COLO668 (cell line): ENCODE data around the gene STAU1.
"Not testable (repeated sequence)": the region's sequence is repeated elsewhere in the genome, so short reads cannot be mapped to it uniquely, and the experiment has no call there.

Experiments
- DNase-seq: peaks from one replicate; lab custom pipeline; 2025; ENCODE audit not compliant: unreplicated experiment; lab: John Stamatoyannopoulos, UW

The STAU1 gene

DNA sequence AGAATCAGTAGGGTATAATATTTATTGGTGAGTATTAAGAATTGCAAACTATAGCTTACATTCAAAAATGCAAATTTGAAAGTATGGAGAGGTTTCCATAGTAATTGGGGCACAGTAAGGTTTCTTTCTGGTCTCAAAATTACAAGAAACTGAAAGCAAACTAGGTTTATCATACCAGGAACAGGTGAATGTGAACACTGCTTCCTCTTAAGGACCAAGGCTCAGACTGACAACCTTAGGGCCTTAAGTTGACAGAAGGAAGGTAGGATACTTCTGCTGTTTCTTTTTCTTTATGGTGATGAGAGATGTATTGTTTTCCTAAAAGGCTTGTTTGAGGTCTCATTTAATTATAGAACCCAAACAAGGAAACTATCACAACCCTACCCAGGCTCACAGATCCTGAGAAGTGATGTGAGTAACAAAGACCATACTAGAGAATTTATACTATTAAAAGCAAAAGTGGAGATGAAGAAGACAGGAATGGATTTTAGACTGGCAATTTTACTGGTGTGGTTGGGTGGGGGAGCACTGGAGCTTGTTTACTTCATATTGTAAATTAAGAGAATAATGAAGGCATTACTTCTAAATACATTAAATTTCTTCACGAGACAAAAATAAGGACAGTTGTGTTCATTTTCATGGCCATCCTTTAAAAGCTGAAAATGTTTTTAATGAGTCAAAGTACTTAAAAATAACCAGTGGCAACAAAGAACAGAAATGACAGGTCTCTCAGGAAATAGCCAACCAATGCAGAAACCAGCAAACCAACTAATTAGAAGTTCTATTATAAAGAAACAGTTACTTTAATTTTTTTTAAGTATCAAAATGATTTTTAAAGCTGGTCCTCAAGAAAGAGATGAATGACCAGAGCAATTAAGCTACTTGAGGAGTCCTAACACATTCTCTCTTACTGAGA is 21.3 kb downstream of the STAU1 start:
- no peak for DNase-seq

DNA sequence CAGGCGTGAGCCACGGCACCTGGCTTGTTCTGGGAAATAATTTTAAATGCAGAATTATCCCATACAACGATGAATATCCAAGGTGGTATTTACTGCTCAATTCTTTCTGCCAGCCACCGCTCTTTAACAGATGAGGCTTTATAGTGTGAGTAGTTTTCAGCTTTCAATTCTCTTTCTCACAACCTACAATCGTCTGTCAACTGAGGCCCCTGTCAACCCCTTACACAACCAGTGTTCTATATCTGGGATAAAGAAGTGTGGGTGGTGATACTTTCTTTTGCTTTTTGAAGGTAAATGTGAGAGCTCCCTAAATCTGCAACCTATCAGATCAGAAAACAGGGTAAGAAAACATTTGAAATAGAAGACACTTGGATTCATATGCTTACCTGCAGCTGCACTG is 22.5 kb downstream of the STAU1 start:
- no peak for DNase-seq

DNA sequence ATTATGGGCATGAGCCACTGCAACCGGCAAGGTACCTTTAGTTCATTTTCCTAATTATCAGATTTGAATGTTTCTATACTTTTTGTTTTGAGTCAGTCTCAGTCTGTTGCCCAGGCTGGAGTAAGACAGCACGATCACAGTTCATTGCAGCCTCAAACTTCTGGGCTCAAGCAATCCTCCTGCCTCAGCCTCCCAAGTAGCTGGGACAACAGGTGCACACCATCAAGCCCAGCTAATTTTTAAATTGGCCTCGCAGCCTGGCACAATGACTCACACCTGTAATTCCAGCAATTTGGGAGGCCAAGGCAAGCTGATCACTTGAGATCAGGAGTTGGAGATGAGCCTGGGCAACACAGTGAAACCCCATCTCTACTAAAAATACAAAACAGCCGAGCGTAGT is 24.4 kb downstream of the STAU1 start:
- DNase-seq: no peak

DNA sequence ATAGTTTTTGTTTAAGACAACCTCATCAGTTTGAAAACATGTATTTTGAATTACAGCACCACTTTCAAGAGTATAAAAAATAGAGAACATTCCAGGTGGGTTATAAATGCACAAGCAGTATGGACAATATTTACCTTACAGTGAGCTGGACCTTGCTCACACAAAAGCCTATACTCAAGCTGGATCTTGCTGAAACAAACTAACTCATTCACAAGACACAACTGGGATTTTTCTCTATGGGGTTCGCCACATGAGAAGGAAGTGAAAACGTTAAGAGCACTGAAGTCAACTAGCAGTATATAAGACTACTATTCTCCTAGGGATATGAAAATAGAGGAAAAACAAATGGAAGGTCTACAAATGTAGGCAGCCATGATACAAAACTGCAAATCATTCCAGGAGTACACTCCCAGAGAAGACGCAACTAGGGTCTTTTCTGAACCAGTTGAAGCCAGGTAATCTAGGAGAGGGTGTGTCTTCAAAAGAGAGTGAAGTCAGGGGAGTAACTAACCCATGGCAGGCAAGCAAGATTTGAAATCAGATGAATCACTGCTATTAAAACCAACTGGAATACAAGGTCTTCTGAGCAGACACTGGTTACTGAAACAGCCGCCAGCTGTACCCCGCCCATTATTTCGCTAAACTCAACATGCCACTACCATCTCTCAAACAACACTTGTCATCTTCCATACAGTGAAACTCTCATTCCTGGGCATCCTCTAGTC is 26.5 kb downstream of the STAU1 start:
- no peak for DNase-seq

DNA sequence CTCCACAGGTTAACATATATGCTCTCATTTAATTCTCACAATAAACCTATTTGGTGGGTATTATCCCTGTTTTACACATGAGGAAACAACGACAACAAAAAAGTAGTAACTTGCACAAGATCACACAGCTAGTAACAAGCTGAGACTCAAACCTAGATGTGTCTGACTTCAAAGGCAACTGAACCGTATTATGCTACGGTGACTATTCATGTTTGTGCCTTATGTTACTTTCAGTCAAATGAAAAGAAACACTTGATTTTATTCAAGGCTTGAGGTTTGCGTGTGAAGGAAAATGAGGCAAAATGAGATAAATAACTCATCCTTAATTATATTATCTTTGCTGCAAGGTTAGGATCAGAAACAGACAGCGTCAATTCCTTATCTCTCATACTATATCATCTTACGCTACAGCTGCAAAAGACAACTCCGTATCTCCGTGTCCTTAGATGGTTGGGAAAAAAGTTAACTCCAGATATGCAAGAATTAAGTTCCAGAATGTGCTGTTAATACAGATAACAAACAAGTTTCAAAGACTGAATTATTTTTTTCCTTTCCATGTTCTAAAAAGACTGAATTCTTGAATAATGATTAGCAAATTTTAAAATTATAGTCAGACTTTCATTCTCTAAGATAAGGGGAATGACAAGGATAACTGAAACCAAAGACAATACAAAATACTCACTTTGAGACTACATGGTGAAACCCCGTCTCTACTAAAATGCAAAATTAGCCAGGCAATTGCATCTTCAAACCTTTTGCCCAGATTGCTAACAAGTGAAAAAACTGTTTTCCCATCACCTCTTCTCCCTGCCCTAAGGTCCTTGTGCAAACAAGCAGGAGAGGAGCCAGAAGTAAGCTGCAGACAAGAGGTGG is 27.8 kb downstream of the STAU1 start:
- no peak for DNase-seq

DNA sequence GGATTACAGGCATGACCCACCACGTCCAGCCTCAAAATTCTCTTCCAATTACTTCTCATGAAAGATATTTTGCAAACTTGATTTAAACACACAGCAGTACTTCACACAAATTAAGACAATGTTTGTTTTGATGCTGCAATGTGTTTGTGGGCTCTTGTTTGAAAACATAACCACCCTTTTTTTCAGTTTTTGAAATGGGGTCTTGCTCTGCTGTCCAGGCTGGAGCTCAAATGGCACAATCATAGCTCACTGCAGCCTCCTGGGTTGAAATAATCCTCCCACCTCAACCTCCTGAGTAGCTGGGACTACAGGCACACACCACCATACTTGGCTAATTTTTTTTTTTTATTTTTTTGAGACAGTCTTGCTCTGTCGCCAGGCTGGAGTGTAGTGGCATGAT is 31.0 kb downstream of the STAU1 start:
- no peak for DNase-seq

DNA sequence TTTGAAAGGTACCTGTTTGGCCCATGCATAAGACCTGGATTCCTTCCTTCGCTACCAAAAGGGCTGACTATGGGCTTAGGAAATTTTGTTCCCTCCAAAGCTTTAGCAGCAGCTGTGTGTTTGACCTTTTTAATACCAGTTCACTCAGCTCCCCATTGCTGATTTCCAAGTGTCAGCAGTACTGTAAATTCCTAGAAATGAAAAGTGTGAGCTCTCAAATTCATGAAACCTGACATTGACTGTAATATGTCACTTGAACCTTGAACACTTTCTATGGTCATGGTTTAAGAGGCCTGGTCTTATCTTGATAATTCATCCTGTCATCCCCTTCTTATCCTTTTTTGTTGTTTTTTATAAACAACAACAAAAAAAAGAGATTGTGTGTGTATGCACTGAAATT is 31.7 kb downstream of the STAU1 start:
- no peak for DNase-seq

DNA sequence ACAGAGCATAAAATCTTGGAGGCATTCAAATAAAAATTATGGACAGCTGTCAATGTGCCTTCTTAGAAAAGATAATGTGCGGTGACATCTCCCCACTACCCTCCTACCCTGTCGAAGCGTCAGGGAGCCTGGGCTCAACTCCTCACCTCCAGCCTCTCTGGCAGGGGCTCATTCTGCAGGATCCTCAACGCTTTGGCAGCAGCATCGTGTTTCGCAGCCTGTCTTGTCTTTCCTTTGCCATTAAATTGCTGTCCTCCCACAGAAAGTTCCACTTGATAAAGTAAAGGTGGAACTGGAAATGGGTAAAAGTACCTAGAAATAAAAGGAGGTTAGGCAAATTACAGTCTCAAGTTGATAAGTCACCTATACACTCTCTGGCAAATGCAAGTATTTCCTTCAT is 36.7 kb downstream of the STAU1 start:
- DNase-seq: no peak

DNA sequence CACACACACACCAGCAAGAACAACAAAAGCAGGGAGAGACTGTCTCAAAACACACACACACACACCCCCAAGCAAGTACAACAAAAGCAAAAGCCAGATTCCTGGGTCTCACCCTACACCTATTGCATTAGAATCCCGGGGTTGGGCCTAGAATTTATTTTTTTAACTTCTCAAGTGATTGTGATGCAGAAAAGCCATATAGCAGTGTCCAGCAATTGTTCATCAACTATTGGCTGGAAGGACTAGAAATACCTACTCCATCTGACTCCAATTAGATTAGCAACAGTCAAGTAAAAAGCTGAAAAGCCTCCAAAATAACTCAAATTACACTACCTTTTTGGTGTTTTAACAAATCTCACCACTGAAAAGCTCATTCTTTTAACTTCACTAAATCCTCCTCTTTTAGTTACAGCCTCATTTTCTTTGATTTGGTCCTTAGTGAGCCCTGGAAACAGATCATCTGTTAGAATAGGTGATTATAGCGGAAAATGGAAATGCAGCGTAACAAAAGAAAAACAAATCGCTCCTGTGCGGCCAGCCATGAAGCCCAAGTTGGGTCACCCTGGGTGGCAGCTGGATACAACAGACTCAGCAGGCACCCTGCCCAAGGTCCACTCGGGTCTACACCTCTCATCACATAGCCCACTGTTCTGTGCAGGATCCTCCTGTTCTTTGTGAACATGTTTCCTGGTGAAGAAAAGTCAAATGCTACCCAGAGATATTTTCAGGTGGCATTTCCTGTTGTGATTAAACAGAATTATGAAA is 38.7 kb downstream of the STAU1 start:
- DNase-seq: no peak

DNA sequence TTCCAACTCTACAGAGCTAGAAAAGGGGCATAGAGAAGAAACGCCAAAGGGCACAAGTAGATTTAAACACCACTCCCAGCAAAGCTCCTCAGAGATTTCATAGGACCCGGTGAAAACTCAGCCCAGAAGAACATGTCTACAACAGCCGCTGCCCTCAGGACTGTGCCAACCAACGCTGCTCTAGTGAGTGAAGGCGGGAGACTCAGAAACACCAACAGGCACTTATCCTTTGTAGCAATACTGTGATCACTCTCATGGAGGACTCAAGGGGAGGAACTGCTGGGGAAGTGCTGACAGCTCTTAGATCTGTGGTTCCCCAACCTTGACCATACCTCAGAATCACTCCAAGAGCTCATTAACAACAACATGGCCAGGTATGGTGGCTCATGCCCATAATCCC is 39.5 kb downstream of the STAU1 start:
- no peak for DNase-seq

DNA sequence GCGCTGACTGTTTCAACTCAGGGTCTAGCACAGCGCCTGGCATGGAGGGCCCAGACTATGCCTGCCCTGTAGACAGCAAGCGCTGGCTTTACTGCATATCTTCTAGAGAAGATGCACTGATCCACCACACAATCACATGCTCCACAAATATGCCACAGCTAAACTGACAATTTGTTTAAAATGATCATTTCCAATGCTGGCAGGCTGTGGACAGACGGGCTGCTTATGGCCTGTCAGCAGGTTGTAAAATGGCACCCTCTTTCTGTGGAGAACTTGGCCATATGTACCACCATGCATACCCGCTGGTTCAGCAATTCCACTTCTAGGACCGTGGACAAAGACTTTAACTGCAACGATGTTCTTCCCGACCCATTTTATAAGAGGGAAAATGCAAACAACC is 40.8 kb downstream of the STAU1 start:
- no peak for DNase-seq

DNA sequence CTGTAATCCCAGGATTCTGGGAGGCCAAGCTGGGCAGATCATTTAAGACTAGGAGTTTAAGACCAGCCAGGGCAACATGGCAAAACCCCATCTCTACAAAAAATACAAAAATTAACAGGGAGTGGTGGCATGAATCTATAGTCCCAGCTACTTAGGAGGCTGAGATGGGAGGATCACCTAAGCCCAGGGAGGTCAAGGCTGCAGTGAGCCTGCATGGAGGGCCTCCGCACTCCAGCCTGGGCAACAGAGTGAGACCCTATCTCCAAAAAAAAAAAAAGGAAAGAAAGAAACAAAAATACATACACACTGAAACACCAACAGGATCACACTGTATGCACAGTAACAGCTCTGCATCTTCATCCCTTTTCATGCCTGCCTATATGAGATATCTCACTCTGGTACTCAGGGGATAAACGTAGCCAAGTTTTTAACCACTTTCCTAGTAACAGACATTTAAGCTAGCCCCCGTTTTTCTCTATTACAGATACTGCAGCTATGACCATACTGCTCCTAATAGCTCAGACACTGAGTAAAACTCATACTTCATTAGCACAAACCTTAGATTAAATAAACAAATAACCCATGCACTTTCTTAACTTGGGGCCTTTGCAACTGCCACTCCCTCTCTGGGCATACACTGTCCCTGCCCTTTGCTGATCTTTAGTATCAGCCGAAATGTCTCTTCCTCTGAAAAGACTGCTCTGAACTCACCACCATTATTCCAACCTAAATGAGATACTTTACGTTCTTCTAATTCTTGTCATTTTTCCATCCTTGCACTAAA is 41.5 kb downstream of the STAU1 start:
- no peak for DNase-seq

DNA sequence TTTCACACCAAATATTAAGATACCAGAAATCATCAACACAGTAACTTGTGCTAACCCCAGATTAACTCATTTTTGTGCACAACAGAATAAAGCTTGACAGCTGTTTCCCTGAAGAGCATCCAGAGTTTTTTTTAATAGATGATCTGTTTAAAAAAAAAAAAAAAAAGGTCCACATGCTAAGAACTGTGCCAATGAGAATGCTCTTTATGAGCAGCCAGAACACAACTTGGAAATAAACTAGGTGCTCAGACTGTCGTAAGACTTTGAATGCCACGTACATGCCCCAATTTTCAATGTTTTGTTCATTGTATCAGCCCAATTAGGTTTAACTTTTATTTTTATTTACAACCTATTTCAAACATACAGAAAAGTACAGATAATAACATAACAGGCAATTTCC is 47.3 kb downstream of the STAU1 start:
- DNase-seq: no peak

DNA sequence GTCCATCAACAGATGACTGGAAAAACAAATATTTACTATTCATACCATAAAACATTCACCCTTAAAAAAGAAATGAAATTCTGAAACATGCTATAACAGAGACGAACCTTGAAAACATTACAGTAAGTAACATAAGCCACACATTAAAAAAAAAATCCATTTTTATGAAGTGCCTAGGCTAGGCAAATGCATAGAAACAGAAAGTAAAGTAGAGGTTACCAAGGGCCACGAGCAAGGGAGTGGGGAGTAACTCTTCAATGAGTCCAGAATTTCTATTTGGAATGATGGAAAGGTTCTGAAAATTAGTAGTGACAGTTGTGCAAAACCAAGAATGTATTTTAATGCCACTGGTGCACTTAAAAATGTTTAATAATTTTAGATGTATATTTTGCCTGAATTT is 47.7 kb downstream of the STAU1 start:
- DNase-seq: no peak

DNA sequence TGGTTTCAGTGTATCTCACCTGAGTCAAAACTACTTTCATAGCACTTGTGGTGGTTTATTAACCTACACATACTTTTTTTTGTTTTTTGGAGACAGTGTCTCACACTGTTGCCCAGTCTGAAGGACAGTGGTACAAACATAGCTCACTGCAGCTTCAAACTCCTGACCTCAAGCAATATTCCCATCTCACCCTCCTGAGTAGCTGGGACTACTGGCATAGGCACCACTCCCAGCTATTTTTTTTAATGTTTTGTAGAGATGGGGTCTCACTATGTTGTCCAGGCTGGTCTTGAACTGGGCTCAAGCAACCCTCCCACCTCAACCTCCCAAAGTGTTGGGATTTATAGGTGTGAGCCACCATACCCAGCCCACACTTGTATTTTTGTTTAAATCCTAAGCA is 49.7 kb downstream of the STAU1 start:
- no peak for DNase-seq

DNA sequence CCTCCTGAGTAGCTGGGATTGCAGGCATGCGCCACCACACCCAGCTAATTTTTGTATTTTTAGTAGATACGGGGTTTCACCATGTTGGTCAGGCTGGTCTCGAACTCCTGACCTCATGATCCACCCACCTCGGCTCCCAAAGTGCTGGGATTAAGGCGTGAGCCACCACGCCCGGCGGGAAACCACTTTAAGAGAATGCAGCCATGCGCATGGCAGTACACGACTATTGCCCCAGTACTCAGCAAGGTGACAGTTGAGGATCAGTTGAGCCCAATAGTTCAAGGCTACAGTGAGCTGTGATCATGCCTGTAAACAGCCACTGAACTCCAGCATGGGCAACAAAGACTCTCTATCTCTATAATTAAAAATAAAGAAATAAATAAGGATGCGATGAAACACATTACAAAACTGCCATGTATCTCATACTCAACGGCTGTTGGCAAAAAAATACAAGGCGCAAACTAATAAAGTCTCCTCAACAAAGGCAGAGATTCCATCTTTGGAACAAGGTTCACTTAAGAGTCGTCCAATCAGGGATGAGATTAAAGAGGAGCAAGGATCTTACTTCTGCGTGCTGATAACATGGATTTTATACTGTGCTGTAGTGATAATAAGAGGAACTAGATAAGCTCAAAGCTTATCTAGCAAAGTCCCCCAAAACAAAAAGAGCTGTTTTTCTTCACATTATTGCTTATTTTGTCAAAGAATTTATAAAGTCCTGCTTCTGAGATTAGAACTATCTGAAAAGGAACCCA is 51.1 kb downstream of the STAU1 start:
- DNase-seq: no peak

DNA sequence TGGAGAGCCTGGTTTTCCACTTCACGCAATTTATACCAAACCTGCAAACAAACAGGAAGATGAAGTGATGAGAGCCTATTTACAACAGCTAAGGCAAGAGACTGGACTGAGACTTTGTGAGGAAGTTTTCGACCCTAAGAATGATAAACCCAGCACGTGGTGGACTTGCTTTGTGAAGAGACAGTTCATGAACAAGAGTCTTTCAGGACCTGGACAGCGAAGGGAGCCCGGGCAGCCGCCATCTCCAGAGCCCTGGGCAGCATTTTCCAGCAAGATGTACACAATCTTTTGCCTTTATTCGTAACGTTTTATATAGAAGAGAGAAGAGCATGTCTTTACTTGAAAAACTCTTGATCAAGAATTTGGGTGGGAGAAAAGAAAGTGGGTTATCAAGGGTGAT is 53.3 kb downstream of the STAU1 start:
- DNase-seq: not testable (repeated sequence)

DNA sequence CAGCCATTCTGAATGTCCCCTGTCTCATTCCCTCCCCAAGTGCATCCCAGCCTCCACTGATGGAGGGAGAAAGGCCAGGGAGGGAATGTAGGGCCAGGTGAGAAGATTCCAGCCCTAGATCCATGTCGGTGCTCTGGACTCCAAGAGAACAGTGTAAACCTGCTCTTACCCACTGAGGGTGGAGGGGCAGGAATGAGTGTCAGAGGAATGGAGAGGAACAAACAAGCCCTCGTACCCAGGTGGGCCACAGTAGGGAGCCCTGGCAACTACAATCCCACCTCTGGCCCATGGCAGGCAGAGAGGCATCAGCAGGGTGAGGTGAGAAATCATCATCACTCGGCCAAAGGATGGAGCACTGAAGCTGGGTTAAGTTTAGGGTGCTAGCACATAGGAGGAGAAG is 54.6 kb downstream of the STAU1 start:
- no peak for DNase-seq

DNA sequence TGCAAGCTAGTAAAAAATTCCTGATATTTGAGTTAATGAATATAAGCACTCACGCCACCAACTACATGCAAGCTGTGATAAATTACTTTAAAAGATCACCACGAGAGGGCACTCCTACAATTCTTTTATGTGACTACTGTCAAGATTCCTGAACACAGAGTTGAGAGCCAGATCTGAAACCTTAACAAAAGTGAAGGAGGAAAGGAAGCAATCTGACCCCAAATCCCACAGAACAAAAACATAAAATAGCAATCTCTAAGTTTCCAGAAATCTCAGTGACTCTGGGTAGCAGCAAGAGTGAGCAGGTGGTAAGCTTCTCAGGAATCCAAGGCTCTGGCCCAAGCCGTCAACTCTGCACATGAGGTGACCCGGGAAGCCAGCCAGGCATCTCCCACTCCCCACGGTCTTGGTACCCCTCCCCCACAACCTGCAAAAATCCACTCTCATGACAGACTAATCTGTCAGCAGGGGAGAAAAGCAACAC is 55.1 kb downstream of the STAU1 start:
- DNase-seq: no peak
